ENCODE data around the gene INHBE. TPM values are rescaled to one million over a fixed set of nuclear protein-coding genes. Genes with fewer than 3 reads are reported as not detected.

INHBE gene
- total RNA-seq, 1 experiment from 2014 or later: 13.9 TPM

- H3K27me3 ChIP-seq (replicated peaks; ENCODE audit: control insufficient read depth, insufficient read depth, low read length): no peaks in the 10 kb centered on the region; the same call in 1 of the 2 replicates
- peaks cover 5% of the 10 kb centered on the region for H3K4me1 Mint-ChIP-seq (ENCODE audit: low read depth, unreplicated experiment)
- H3K9me3 Mint-ChIP-seq (ENCODE audit: unreplicated experiment): no peaks in the 10 kb centered on the region
- no TSS peak for BruUV-seq (replicated peaks)
- H3K27me3 Mint-ChIP-seq (ENCODE audit: insufficient read depth, unreplicated experiment): peaks cover 25% of the 10 kb centered on the region
- no peak overlapping the region for H3K4me3 ChIP-seq (ENCODE audit: low read depth, low read length)
- ChIA-PET POLR2A (interaction anchor here (0.6 kb wide), 1 partner anchor 66 kb away, joined by 7 read pairs; no protein-coding TSS in a partner anchor), CTCF (no interaction called here)
- no peak overlapping the region for H3K27ac Mint-ChIP-seq (ENCODE audit: unreplicated experiment)
- no peaks in the 10 kb centered on the region for H3K36me3 Mint-ChIP-seq (ENCODE audit: insufficient read depth, unreplicated experiment)
- peaks cover 10% of the 10 kb centered on the region for H3K4me1 ChIP-seq
- H3K36me3 ChIP-seq (ENCODE audit: control insufficient read depth, insufficient read depth, low read length): no peaks in the 10 kb centered on the region
- no peaks in the 10 kb centered on the region for H3K9me3 ChIP-seq
- no peak overlapping the region for H3K4me3 Mint-ChIP-seq (ENCODE audit: unreplicated experiment)
- no peak for DNase-seq
- intact Hi-C loops (cut with micrococcal nuclease; ENCODE audit: unreplicated experiment): no loop called here
- TF ChIP-seq, protein P1, sequence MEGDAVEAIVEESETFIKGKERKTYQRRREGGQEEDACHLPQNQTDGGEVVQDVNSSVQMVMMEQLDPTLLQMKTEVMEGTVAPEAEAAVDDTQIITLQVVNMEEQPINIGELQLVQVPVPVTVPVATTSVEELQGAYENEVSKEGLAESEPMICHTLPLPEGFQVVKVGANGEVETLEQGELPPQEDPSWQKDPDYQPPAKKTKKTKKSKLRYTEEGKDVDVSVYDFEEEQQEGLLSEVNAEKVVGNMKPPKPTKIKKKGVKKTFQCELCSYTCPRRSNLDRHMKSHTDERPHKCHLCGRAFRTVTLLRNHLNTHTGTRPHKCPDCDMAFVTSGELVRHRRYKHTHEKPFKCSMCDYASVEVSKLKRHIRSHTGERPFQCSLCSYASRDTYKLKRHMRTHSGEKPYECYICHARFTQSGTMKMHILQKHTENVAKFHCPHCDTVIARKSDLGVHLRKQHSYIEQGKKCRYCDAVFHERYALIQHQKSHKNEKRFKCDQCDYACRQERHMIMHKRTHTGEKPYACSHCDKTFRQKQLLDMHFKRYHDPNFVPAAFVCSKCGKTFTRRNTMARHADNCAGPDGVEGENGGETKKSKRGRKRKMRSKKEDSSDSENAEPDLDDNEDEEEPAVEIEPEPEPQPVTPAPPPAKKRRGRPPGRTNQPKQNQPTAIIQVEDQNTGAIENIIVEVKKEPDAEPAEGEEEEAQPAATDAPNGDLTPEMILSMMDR (IDR thresholded peaks at IDR 0.05; ENCODE audit: insufficient read depth in 1 of 2, low read depth in 1 of 2, low read length in 1 of 2, severe bottlenecking in 1 of 2, unreplicated experiment in 1 of 2): no peak
Measured at GRCh38 chr12:57465030-57465746, 10.1 kb downstream of the INHBE start.

GRCh38 chr12:57465747-57466505 lies 10.8 kb downstream of the INHBE start:
- no peaks in the 10 kb centered on the region for H3K9me3 Mint-ChIP-seq (ENCODE audit: unreplicated experiment)
- H3K27ac Mint-ChIP-seq (ENCODE audit: unreplicated experiment): no peak overlapping the region
- ChIA-PET CTCF (no interaction called here), POLR2A (no interaction called here)
- no peaks in the 10 kb centered on the region for H3K36me3 Mint-ChIP-seq (ENCODE audit: insufficient read depth, unreplicated experiment)
- H3K27me3 Mint-ChIP-seq (ENCODE audit: insufficient read depth, unreplicated experiment): peaks cover 22% of the 10 kb centered on the region
- H3K4me1 ChIP-seq: peaks cover 4% of the 10 kb centered on the region
- no peak for DNase-seq
- H3K9me3 ChIP-seq: no peaks in the 10 kb centered on the region
- no peak overlapping the region for H3K4me3 ChIP-seq (ENCODE audit: low read depth, low read length)
- H3K4me1 Mint-ChIP-seq (ENCODE audit: low read depth, unreplicated experiment): no peaks in the 10 kb centered on the region
- intact Hi-C loops (cut with micrococcal nuclease; ENCODE audit: unreplicated experiment): no loop called here
- no TSS peak for BruUV-seq (replicated peaks)
- TF ChIP-seq, protein P1 (IDR thresholded peaks at IDR 0.05; ENCODE audit: insufficient read depth in 1 of 2, low read depth in 1 of 2, low read length in 1 of 2, severe bottlenecking in 1 of 2, unreplicated experiment in 1 of 2): no peak
- no peaks in the 10 kb centered on the region; the same call in 1 of the 2 replicates for H3K27me3 ChIP-seq (replicated peaks; ENCODE audit: control insufficient read depth, insufficient read depth, low read length)
- H3K36me3 ChIP-seq (ENCODE audit: control insufficient read depth, insufficient read depth, low read length): no peaks in the 10 kb centered on the region
- H3K4me3 Mint-ChIP-seq (ENCODE audit: unreplicated experiment): no peak overlapping the region

GRCh38 chr12:57467212-57467874 lies 12.2 kb downstream of the INHBE start:
- H3K27me3 ChIP-seq (replicated peaks; ENCODE audit: control insufficient read depth, insufficient read depth, low read length): no peaks in the 10 kb centered on the region; the same call in 1 of the 2 replicates
- no peaks in the 10 kb centered on the region for H3K4me1 Mint-ChIP-seq (ENCODE audit: low read depth, unreplicated experiment)
- TF ChIP-seq, protein P1 (IDR thresholded peaks at IDR 0.05; ENCODE audit: insufficient read depth in 1 of 2, low read depth in 1 of 2, low read length in 1 of 2, severe bottlenecking in 1 of 2, unreplicated experiment in 1 of 2): no peak
- no peaks in the 10 kb centered on the region for H3K9me3 ChIP-seq
- no peaks in the 10 kb centered on the region for H3K36me3 ChIP-seq (ENCODE audit: control insufficient read depth, insufficient read depth, low read length)
- no peak overlapping the region for H3K4me3 Mint-ChIP-seq (ENCODE audit: unreplicated experiment)
- H3K27me3 Mint-ChIP-seq (ENCODE audit: insufficient read depth, unreplicated experiment): peaks cover 22% of the 10 kb centered on the region
- no peaks in the 10 kb centered on the region for H3K4me1 ChIP-seq
- H3K9me3 Mint-ChIP-seq (ENCODE audit: unreplicated experiment): no peaks in the 10 kb centered on the region
- BruUV-seq (replicated peaks): no TSS peak
- POLR2A ChIA-PET: no interaction called here
- DNase-seq: no peak
- intact Hi-C loops (cut with micrococcal nuclease; ENCODE audit: unreplicated experiment): no loop called here
- H3K27ac Mint-ChIP-seq (ENCODE audit: unreplicated experiment): no peak overlapping the region
- no peaks in the 10 kb centered on the region for H3K36me3 Mint-ChIP-seq (ENCODE audit: insufficient read depth, unreplicated experiment)
- CTCF ChIA-PET: interaction anchor here (0.6 kb wide), 1 partner anchor 9 kb away, joined by 3 read pairs; no protein-coding TSS in a partner anchor
- no peak overlapping the region for H3K4me3 ChIP-seq (ENCODE audit: low read depth, low read length)

Measured in Caco-2 (cell line).